Heart right ventricle (tissue), 16 donors: ENCODE results near the gene CCR2. TPM values are rescaled to one million over a fixed set of nuclear protein-coding genes. Genes with fewer than 3 reads are reported as not detected.

Experiments used
- ATAC-seq, 8 donors: fragments of 200-7000 bp; cut with Tn5 transposase; one replicate each; pipeline ENCODE4 v1.9.1; 2020; ENCODE audit warnings: mild to moderate bottlenecking in 8 of 8, moderate library complexity in 8 of 8, moderate number of reproducible peaks in 1 of 8
- DNase-seq, 2 donors: peaks; one replicate each; pipeline ENCODE4 v3.0.0-alpha.2; 2020
- H3K27ac ChIP-seq, 10 donors: fragments of 200-600 bp; sonication (generic) in 2 of 10; one replicate each; pipeline versions ENCODE4 v1.5.0 to v1.8.0; 2020 to 2022; ENCODE audit warnings: mild to moderate bottlenecking in 3 of 10
- H3K27me3 ChIP-seq, 7 donors: fragments of 200-600 bp; one replicate each; pipeline ENCODE4 v1.8.0; 2021 to 2022; ENCODE audit warnings: mild to moderate bottlenecking in 2 of 7
- H3K36me3 ChIP-seq, 9 donors: fragments of 200-600 bp; sonication (generic) in 1 of 9; one replicate each; pipeline versions ENCODE4 v1.5.0 to v1.8.0; 2020 to 2022; ENCODE audit warnings: mild to moderate bottlenecking in 2 of 9
- H3K4me1 ChIP-seq, 9 donors: fragments of 200-600 bp; sonication (generic) in 1 of 9; one replicate each; pipeline versions ENCODE4 v1.5.0 to v1.8.0; 2020 to 2022; ENCODE audit warnings: mild to moderate bottlenecking in 4 of 9
- H3K4me3 ChIP-seq, 10 donors: fragments of 200-600 bp; sonication (generic) in 2 of 10; one replicate each; pipeline versions ENCODE4 v1.5.0 to v1.8.0; 2020 to 2022; ENCODE audit warnings: mild to moderate bottlenecking in 7 of 10, moderate library complexity in 2 of 10
- H3K9me3 ChIP-seq, 11 donors: fragments of 200-600 bp in 10 of 11; sonication (generic) in 2 of 11; one replicate each; pipeline versions ENCODE4 v1.5.0 to v1.8.0; 2013 to 2022; ENCODE audit warnings: mild to moderate bottlenecking in 2 of 11, control low read depth in 1 of 11, moderate library complexity in 1 of 11
- CTCF ChIP-seq, 9 donors: fragments of 200-600 bp; sonication (generic) in 2 of 9; IDR thresholded peaks; one replicate each; pipeline versions ENCODE4 v1.5.0 to v1.8.0; 2021 to 2022; ENCODE audit warnings: antibody characterized with exemption in 9 of 9, mild to moderate bottlenecking in 5 of 9, moderate library complexity in 1 of 9
- WGBS, 2 donors: extraction: QIAGEN DNeasy Blood & Tissue Kit; methylation state at CpG; one replicate each; pipeline ENCODE4 v1.1.7; 2013; ENCODE audit warnings: inconsistent platforms in 1 of 2; 5-methylcytosine and 5-hydroxymethylcytosine counted together
- intact Hi-C, 10 donors: fragments of 100-400 bp; cut with DNase I; formaldehyde crosslinking; loops; one replicate each; pipeline versions ENCODE4 v1.11.1 to v1.14.2; 2022
- polyA plus RNA-seq, 2 donors: library from polyadenylated mRNA; stranded (reverse); fragments of 200-250 nt; gene quantifications; one replicate each; pipeline ENCODE4 v1.2.3, GENCODE V29; 2013
- total RNA-seq, 10 donors: library from RNA; stranded (reverse); fragmentation: NEBNext Ultra II Directional in 3 of 10; extraction: Animal tissue kit (Norgen Biotek cat#: 25700) in 3 of 10; gene quantifications; one replicate each; pipeline versions ENCODE4 v1.2.1 to v1.2.4, GENCODE V29; 2021 to 2023
- donor health status: Arrhythmogenic right ventricular cardiomyopathy.
- donor health status: ischemic (EF 13 %, LVEDD 7.1; RV severe dilation, severe dysfunction).
- donor health status: healthy with polysubstance abuse.
- donor health status: DM: no; HTN: yes; CAD: no.
- donor health status: DM: no; HTN: no; CAD: no.
- donor health status: ischemic (EF 25% LVEDD 6.9; RV normal size, moderate dysfunction).
- donor health status: ischemic (EF 25% LVEDD 5.7; RV mildly dilated, moderate dysfunction).
- donor health status: healthy.
- donor health status: DM: yes; HTN: yes; CAD: no.
- donor health status: Ischemic cardiomyopathy.
- donor health status: ischemic (EF 35%, LVEDD 5.7; RV mildly dilated, moderate dysfunction).
- donor health status: nonischemic (EF 11% LVEDD 7.7; RV severe dilation, severe dysfunction).
- donor health status: DM: yes; HTN: yes; CAD: no.
- donor health status: PGD.
- donor health status: ischemic (EF 29% LVEDD 5.4; RV normal size, mild dysfunction).
- donor health status: nonischemic (EF 23%, LVEDD 6.1; RV moderate dilation, normal function).

Gene CCR2
- total and polyA plus RNA-seq, 12 donors: 0.15 to 8.7 (median 0.58) TPM

- peak; percentile 44 to 46 for DNase-seq
- intact Hi-C loops: loop anchor here in 3 of 10 donors (5.0 to 10.0 kb wide), 3 partner anchors 86 to 281 kb away; no protein-coding TSS in a partner anchor
- ATAC-seq: peak in 7 of 8 donors; percentile 64 to 85 (median 74)
- peak overlapping the region in 1 of 10 donors; percentile 86 for H3K27ac ChIP-seq
- 61 to 64% methylated on average over 7 of the region's 7 CpGs for WGBS, 2 donors
- TF ChIP-seq CTCF (IDR thresholded peaks at IDR 0.05): peak in 4 of 9 donors; percentile 21 to 64 (median 25)
- H3K36me3 ChIP-seq: no peaks in the 10 kb centered on the region
- peaks cover 0 to 50% (median 0%) of the 10 kb centered on the region in 9 donors for H3K4me1 ChIP-seq
- no peak overlapping the region for H3K4me3 ChIP-seq
- no peaks in the 10 kb centered on the region for H3K9me3 ChIP-seq
- peaks cover 0 to 45% (median 7%) of the 10 kb centered on the region in 7 donors for H3K27me3 ChIP-seq
Observed at GRCh38 chr3:46368569-46368968, 14.7 kb downstream of the CCR2 start.

- H3K27me3 ChIP-seq: peaks cover 0 to 45% (median 7%) of the 10 kb centered on the region in 7 donors
- no peaks in the 10 kb centered on the region for H3K36me3 ChIP-seq
- H3K9me3 ChIP-seq: no peaks in the 10 kb centered on the region
- H3K4me1 ChIP-seq: peaks cover 0 to 50% (median 0%) of the 10 kb centered on the region in 9 donors
- DNase-seq: no peak
- H3K4me3 ChIP-seq: peak overlapping the region in 1 of 10 donors; percentile 14
- no peak for TF ChIP-seq CTCF (IDR thresholded peaks at IDR 0.05)
- peak overlapping the region in 1 of 10 donors; percentile 86 for H3K27ac ChIP-seq
- no peak for ATAC-seq
- intact Hi-C loops: loop anchor here in 3 of 10 donors (5.0 to 10.0 kb wide), 3 partner anchors 87 to 282 kb away; no protein-coding TSS in a partner anchor
- 87 to 91% methylated on average over 4 of the region's 4 CpGs for WGBS, 2 donors
Observed at GRCh38 chr3:46369151-46369550, 15.2 kb downstream of the CCR2 start.

GRCh38 chr3:46369675-46370132 is 15.8 kb downstream of the CCR2 start:
- 70 to 76% methylated on average over 6 of the region's 6 CpGs for WGBS, 2 donors

More at GRCh38 chr3:46369675-46370132, 15.8 kb downstream of the CCR2 start:
- H3K27me3 ChIP-seq: peaks cover 0 to 51% (median 7%) of the 10 kb centered on the region in 7 donors
- peak overlapping the region in 2 of 10 donors; percentile 5 to 47 for H3K4me3 ChIP-seq
- ATAC-seq (no peak), DNase-seq (no peak)
- no peaks in the 10 kb centered on the region for H3K36me3 ChIP-seq
- no peaks in the 10 kb centered on the region for H3K9me3 ChIP-seq
- no peak for TF ChIP-seq CTCF (IDR thresholded peaks at IDR 0.05)
- H3K27ac ChIP-seq: peak overlapping the region in 2 of 10 donors; percentile 8 to 86
- H3K4me1 ChIP-seq: peaks cover 0 to 50% (median 0%) of the 10 kb centered on the region in 9 donors
- intact Hi-C loops: loop anchor here in 8 of 10 donors (5.0 to 10.0 kb wide), 8 partner anchors 87 to 435 kb away; no protein-coding TSS in a partner anchor
